ENCODE results near the gene SPRY2.

GRCh38 chr13:80336370-80336769 is 4.6 kb downstream of the SPRY2 start:
- TF ChIP-seq, protein P1, sequence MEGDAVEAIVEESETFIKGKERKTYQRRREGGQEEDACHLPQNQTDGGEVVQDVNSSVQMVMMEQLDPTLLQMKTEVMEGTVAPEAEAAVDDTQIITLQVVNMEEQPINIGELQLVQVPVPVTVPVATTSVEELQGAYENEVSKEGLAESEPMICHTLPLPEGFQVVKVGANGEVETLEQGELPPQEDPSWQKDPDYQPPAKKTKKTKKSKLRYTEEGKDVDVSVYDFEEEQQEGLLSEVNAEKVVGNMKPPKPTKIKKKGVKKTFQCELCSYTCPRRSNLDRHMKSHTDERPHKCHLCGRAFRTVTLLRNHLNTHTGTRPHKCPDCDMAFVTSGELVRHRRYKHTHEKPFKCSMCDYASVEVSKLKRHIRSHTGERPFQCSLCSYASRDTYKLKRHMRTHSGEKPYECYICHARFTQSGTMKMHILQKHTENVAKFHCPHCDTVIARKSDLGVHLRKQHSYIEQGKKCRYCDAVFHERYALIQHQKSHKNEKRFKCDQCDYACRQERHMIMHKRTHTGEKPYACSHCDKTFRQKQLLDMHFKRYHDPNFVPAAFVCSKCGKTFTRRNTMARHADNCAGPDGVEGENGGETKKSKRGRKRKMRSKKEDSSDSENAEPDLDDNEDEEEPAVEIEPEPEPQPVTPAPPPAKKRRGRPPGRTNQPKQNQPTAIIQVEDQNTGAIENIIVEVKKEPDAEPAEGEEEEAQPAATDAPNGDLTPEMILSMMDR (IDR thresholded peaks at IDR 0.05; ENCODE audit: low read length) = no peak
- no peak for TF ChIP-seq EZH2phosphoT487 (IDR thresholded peaks at IDR 0.05; ENCODE audit: low read length)
